SJSA1 (cell line): Measurements from ENCODE around the gene DNAJC17. TPM values are rescaled to one million over a fixed set of nuclear protein-coding genes. Genes with fewer than 3 reads are reported as not detected.

ENCODE experiments used
- DNase-seq, 2 experiments: peaks; one replicate each; pipeline ENCODE4 v3.0.0-alpha.2; 2015 to 2020; ENCODE audit warnings: low spot score in 2 of 2, low read depth in 1 of 2
- H3K27ac ChIP-seq: fragments of 250-450 bp; sonication (Bioruptor Pico); 2 replicates; pipeline ENCODE4 v1.5.1; 2020; ENCODE audit warnings: mild to moderate bottlenecking, moderate library complexity
- H3K27me3 ChIP-seq: fragments of 250-450 bp; sonication (Bioruptor Pico); replicated peaks from 2 replicates; pipeline ENCODE4 v1.5.1; 2020; ENCODE audit warnings: mild to moderate bottlenecking, moderate library complexity
- H3K36me3 ChIP-seq: fragments of 250-450 bp; sonication (Bioruptor Pico); 2 replicates; pipeline ENCODE4 v1.5.1; 2020; ENCODE audit warnings: mild to moderate bottlenecking
- H3K4me1 ChIP-seq: fragments of 250-450 bp; sonication (Bioruptor Pico); replicated peaks from 2 replicates; pipeline ENCODE4 v1.6.1; 2021; ENCODE audit warnings: mild to moderate bottlenecking
- H3K4me3 ChIP-seq: fragments of 250-450 bp; sonication (Bioruptor Pico); 2 replicates; pipeline ENCODE4 v1.5.1; 2020; ENCODE audit warnings: mild to moderate bottlenecking
- H3K9me3 ChIP-seq: fragments of 250-450 bp; sonication (Bioruptor Pico); replicated peaks from 2 replicates; pipeline ENCODE4 v1.5.1; 2020; ENCODE audit warnings: mild to moderate bottlenecking
- total RNA-seq: library from RNA; depleted of rRNA; stranded (reverse); fragments of >200 nt; shearing (Covaris generic); gene quantifications from 2 replicates; pipeline ENCODE4 v1.2.3, GENCODE V29; 2014; rRNA removed

DNAJC17 gene
- 51.5 and 51.7 TPM in 2 replicates for total RNA-seq

- peak; percentile 92 to 97 for DNase-seq
Measured at GRCh38 chr15:40807028-40807887, at the start of gene DNAJC17, which contains the start of gene ZFYVE19. Gene DNAJC17 (minus strand): TSS chr15:40807473. CDS start chr15:40807446, 27 bp downstream. Gene ZFYVE19 (plus strand): TSS chr15:40807089. CDS start chr15:40807590, 501 bp downstream.

GRCh38 chr15:40856746-40857145, 49.5 kb upstream of the DNAJC17 start:
- H3K27me3 ChIP-seq: no peaks in the 10 kb centered on the region
- no peak overlapping the region for H3K27ac ChIP-seq
- H3K9me3 ChIP-seq: no peaks in the 10 kb centered on the region
- no peak for DNase-seq
- no peaks in the 10 kb centered on the region for H3K36me3 ChIP-seq
- peaks cover 7% of the 10 kb centered on the region for H3K4me1 ChIP-seq
- no peak overlapping the region for H3K4me3 ChIP-seq

More at GRCh38 chr15:40807028-40807887, at the start of gene DNAJC17, which contains the start of gene ZFYVE19:
- Histone ChIP-seq H3K4me3 (peak within 1 kb of the TSS; percentile 77), H3K9me3 (no peaks in the 10 kb centered on the region), H3K27me3 (no peaks in the 10 kb centered on the region), H3K27ac (peak within 1 kb of the TSS; percentile 76), H3K4me1 (peaks cover 13% of the 10 kb centered on the region), H3K36me3 (peaks cover 10% of the 10 kb centered on the region)

GRCh38 chr15:40855706-40856234, 48.5 kb upstream of the DNAJC17 start:
- Histone ChIP-seq H3K36me3 (no peaks in the 10 kb centered on the region), H3K4me1 (peaks cover 7% of the 10 kb centered on the region), H3K27ac (no peak overlapping the region), H3K4me3 (no peak overlapping the region), H3K27me3 (no peaks in the 10 kb centered on the region), H3K9me3 (no peaks in the 10 kb centered on the region)
- DNase-seq: no peak

- Histone ChIP-seq H3K4me3 (no peak overlapping the region), H3K36me3 (no peaks in the 10 kb centered on the region), H3K27ac (no peak overlapping the region), H3K9me3 (no peaks in the 10 kb centered on the region), H3K4me1 (peaks cover 7% of the 10 kb centered on the region), H3K27me3 (no peaks in the 10 kb centered on the region)
- DNase-seq: no peak
Measured at GRCh38 chr15:40854161-40854560, 46.9 kb upstream of the DNAJC17 start.

GRCh38 chr15:40853241-40853890, 46.1 kb upstream of the DNAJC17 start:
- H3K27ac ChIP-seq: no peak overlapping the region
- H3K27me3 ChIP-seq: peaks cover 2% of the 10 kb centered on the region; the same call in 1 of the 2 replicates
- no peak overlapping the region for H3K4me3 ChIP-seq
- H3K4me1 ChIP-seq: peaks cover 7% of the 10 kb centered on the region
- H3K9me3 ChIP-seq: no peaks in the 10 kb centered on the region
- H3K36me3 ChIP-seq: no peaks in the 10 kb centered on the region
- no peak for DNase-seq

GRCh38 chr15:40852529-40852928, 45.3 kb upstream of the DNAJC17 start:
- H3K36me3 ChIP-seq: no peaks in the 10 kb centered on the region

GRCh38 chr15:40850576-40851112, 43.4 kb upstream of the DNAJC17 start:
- Histone ChIP-seq H3K4me1 (no peaks in the 10 kb centered on the region), H3K36me3 (no peaks in the 10 kb centered on the region), H3K27ac (no peak overlapping the region), H3K27me3 (peaks cover 3% of the 10 kb centered on the region; the same call in 1 of the 2 replicates), H3K9me3 (no peaks in the 10 kb centered on the region), H3K4me3 (no peak overlapping the region)
- no peak for DNase-seq

More at GRCh38 chr15:40852529-40852928, 45.3 kb upstream of the DNAJC17 start:
- Histone ChIP-seq H3K27me3 (peaks cover 3% of the 10 kb centered on the region; the same call in 1 of the 2 replicates), H3K4me1 (peaks cover 3% of the 10 kb centered on the region), H3K9me3 (no peaks in the 10 kb centered on the region), H3K4me3 (no peak overlapping the region), H3K27ac (no peak overlapping the region)
- DNase-seq: no peak

GRCh38 chr15:40847223-40847961, 40.1 kb upstream of the DNAJC17 start:
- Histone ChIP-seq H3K9me3 (0 out of 2 replicates have a peak, but pooled peaks cover 4% of the 10 kb centered on the region), H3K27me3 (peaks cover 25% of the 10 kb centered on the region), H3K4me3 (no peak overlapping the region), H3K4me1 (peaks cover 12% of the 10 kb centered on the region), H3K27ac (no peak overlapping the region), H3K36me3 (no peaks in the 10 kb centered on the region)
- DNase-seq: no peak

- Histone ChIP-seq H3K27me3 (peaks cover 28% of the 10 kb centered on the region), H3K27ac (no peak overlapping the region), H3K4me3 (no peak overlapping the region), H3K9me3 (0 out of 2 replicates have a peak, but pooled peaks cover 4% of the 10 kb centered on the region), H3K4me1 (peaks cover 12% of the 10 kb centered on the region), H3K36me3 (no peaks in the 10 kb centered on the region)
- DNase-seq: no peak
Measured at GRCh38 chr15:40846841-40847222, 39.6 kb upstream of the DNAJC17 start.

GRCh38 chr15:40845511-40846284, 38.4 kb upstream of the DNAJC17 start:
- H3K36me3 ChIP-seq: no peaks in the 10 kb centered on the region
- no peak overlapping the region for H3K4me3 ChIP-seq
- peaks cover 28% of the 10 kb centered on the region for H3K27me3 ChIP-seq
- DNase-seq: no peak
- no peak overlapping the region for H3K27ac ChIP-seq
- H3K4me1 ChIP-seq: peaks cover 12% of the 10 kb centered on the region
- 0 out of 2 replicates have a peak, but pooled peaks cover 4% of the 10 kb centered on the region for H3K9me3 ChIP-seq

- no peak for DNase-seq
- Histone ChIP-seq H3K36me3 (no peaks in the 10 kb centered on the region), H3K27ac (no peak overlapping the region), H3K27me3 (peaks cover 28% of the 10 kb centered on the region), H3K4me1 (peaks cover 12% of the 10 kb centered on the region), H3K4me3 (no peak overlapping the region), H3K9me3 (0 out of 2 replicates have a peak, but pooled peaks cover 4% of the 10 kb centered on the region)
Measured at GRCh38 chr15:40845036-40845435, 37.8 kb upstream of the DNAJC17 start.

- H3K9me3 ChIP-seq: 0 out of 2 replicates have a peak, but pooled peaks cover 4% of the 10 kb centered on the region
- H3K27me3 ChIP-seq: peaks cover 28% of the 10 kb centered on the region
- DNase-seq: no peak
Measured at GRCh38 chr15:40844696-40845030, 37.4 kb upstream of the DNAJC17 start.

More at GRCh38 chr15:40844696-40845030, 37.4 kb upstream of the DNAJC17 start:
- Histone ChIP-seq H3K36me3 (no peaks in the 10 kb centered on the region), H3K4me3 (peak overlapping the region; percentile 17), H3K4me1 (peaks cover 12% of the 10 kb centered on the region), H3K27ac (no peak overlapping the region)
